Body of pancreas (tissue), 4 donors: Measurements from ENCODE around the gene TMEM121.

Experiments
- POLR2A ChIP-seq, 3 donors: fragments of 450-650 bp; IDR thresholded peaks; one replicate each; pipeline ENCODE4 v1.6.1; 2016; ENCODE audit warnings: antibody characterized with exemption in 3 of 3, mild to moderate bottlenecking in 2 of 3
- TF ChIP-seq, protein P1 (sequence below), 7 experiments: fragments of 450-650 bp in 4 of 7; fragments of 200-600 bp in 3 of 7; sonication (generic) in 3 of 7; IDR thresholded peaks; one replicate each; pipeline ENCODE4 v1.5.1; 2016 to 2019; ENCODE audit warnings: antibody characterized with exemption in 7 of 7

DNA sequence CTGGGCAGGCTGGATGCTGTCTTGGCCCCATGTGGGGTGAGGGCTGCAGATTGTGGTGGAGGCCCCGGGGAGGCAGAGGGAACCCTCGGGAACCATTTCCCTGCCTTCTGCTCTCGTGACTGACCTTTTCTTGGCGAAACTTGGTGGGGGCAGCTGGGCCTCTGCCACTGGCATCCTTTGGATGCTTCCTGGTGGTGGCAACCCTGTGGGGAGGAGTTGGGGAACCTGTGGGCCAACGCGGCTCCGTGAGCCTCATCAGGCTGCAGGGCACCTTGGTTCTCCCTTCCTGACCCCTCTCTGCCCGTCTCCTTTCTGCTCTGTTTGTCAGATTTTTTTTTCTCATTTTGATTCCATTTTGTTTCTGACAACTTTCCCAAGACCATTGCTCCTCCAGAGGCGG, 14.4 kb downstream of the TMEM121 start:
- TF ChIP-seq, protein P1, sequence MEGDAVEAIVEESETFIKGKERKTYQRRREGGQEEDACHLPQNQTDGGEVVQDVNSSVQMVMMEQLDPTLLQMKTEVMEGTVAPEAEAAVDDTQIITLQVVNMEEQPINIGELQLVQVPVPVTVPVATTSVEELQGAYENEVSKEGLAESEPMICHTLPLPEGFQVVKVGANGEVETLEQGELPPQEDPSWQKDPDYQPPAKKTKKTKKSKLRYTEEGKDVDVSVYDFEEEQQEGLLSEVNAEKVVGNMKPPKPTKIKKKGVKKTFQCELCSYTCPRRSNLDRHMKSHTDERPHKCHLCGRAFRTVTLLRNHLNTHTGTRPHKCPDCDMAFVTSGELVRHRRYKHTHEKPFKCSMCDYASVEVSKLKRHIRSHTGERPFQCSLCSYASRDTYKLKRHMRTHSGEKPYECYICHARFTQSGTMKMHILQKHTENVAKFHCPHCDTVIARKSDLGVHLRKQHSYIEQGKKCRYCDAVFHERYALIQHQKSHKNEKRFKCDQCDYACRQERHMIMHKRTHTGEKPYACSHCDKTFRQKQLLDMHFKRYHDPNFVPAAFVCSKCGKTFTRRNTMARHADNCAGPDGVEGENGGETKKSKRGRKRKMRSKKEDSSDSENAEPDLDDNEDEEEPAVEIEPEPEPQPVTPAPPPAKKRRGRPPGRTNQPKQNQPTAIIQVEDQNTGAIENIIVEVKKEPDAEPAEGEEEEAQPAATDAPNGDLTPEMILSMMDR (IDR thresholded peaks at IDR 0.05) = no peak
- no peak for TF ChIP-seq POLR2A (IDR thresholded peaks at IDR 0.05)
